HCT116 (cell line): ENCODE results near the gene MED13L.

Source experiments
- CEBPB ChIP-seq: IDR thresholded peaks from 2 replicates; pipeline ENCODE4 v1.6.1; 2012; ENCODE audit warnings: low read depth
- CTCF ChIP-seq, 3 experiments: fragments of 200-600 bp in 1 of 3; sonication (generic) in 1 of 3; IDR thresholded peaks in 2 of 3; conservative IDR thresholded peaks in 1 of 3; 2 replicates each; pipeline ENCODE4 v1.5.1; 2012 to 2017; ENCODE audit warnings: low read depth in 2 of 3, low read length in 2 of 3, antibody characterized with exemption in 1 of 3, borderline replicate concordance in 1 of 3, control low read depth in 1 of 3, mild to moderate bottlenecking in 1 of 3, mixed read lengths in 1 of 3, mixed run types in 1 of 3, moderate library complexity in 1 of 3; ENCODE audit not compliant: insufficient read depth in 1 of 3
- ZFX ChIP-seq: fragments of 450-650 bp; IDR thresholded peaks from 2 replicates; pipeline ENCODE4 v1.6.1; 2017

- TF ChIP-seq CTCF (IDR thresholded peaks at IDR 0.05 in 2 of 3, conservative IDR thresholded peaks at IDR 0.05 in 1 of 3; ENCODE audit: borderline replicate concordance in 1 of 3, insufficient read depth in 1 of 3, low read depth in 2 of 3, low read length in 2 of 3): no peak
- no peak for TF ChIP-seq ZFX
- no peak for TF ChIP-seq CEBPB
Measured at GRCh38 chr12:116321913-116322312, 44.4 kb upstream of the MED13L start.
